Activated CD8-positive, alpha-beta memory T cell treated with anti-CD3 and anti-CD28 coated beads, Interleukin-2, amount 50 U/mL, for 1 hour (primary cell): ENCODE data around the gene GSTA3.
"Not testable (repeated sequence)": the region's sequence is repeated elsewhere in the genome, so short reads cannot be mapped to it uniquely, and the experiment has no call there.

Experiments
- DNase-seq: peaks from one replicate; pipeline ENCODE4 v3.0.0-alpha.2; 2020; ENCODE audit errors: extremely low read depth

The GSTA3 gene

GRCh38 chr6:52861151-52861550, 48.3 kb downstream of the GSTA3 start:
- not testable (repeated sequence) for DNase-seq

GRCh38 chr6:52858416-52858815, 51.1 kb downstream of the GSTA3 start:
- DNase-seq: no peak

- DNase-seq: not testable (repeated sequence)
These were observed 53.4 kb downstream of the GSTA3 start for GRCh38 chr6:52856137-52856536.

GRCh38 chr6:52849137-52849536, 60.4 kb downstream of the GSTA3 start:
- DNase-seq: no peak
